Measurements from ENCODE around the gene MMP24.

Gene MMP24

DNA sequence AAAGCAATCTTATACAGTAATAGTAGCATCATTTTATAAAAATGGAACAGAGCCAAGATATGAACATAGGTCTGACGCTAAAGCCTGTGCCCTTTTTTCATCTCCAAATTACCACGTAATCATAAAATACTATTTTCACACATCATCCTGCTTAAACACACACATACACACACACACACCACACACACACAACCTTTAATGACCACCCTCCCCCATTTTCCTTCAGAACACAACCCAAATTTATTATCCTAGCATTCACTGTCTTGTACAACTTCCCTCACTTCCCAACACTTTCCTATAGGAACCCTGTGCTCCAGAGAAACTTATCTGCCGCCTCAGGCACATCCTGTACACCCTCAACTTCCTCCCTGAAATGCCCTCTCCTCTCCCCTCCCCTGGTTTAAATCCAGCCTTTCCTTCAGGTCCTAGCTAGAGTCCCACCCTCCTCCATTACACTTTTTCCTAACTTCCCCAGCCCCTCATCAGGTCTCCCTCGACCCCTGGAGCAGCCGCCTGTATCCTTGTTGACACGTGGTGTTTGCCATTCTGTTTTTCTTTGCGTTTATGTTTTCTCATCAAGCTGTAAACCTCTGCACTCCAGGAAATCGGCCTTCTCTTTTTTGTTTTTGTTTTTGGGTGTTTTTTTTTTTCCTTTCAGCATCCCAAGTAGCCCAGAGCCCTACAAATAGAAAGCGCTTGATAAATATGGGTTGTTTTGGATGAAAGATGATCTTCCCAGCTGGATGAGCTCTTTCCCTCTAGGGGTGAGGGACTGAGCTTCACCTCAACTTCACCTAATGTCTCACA, 968 bp upstream of the MMP24 start:
- Histone ChIP-seq H3K36me3 (ENCODE audit: control insufficient read depth, low read depth, low read length) (no peaks in the 10 kb centered on the region), H3K27me3 (ENCODE audit: control insufficient read depth, insufficient read depth, low read length) (peaks cover 38% of the 10 kb centered on the region), H3K9ac (ENCODE audit: low read length) (no peak overlapping the region), H3K4me3 (ENCODE audit: low read length) (peak overlapping the region; percentile 50), H3K27ac (ENCODE audit: low read length) (no peak overlapping the region), H3K9me3 (ENCODE audit: control insufficient read depth, low read depth, low read length) (no peaks in the 10 kb centered on the region), H3K4me1 (ENCODE audit: control insufficient read depth, low read depth, low read length) (peaks cover 19% of the 10 kb centered on the region)

DNA sequence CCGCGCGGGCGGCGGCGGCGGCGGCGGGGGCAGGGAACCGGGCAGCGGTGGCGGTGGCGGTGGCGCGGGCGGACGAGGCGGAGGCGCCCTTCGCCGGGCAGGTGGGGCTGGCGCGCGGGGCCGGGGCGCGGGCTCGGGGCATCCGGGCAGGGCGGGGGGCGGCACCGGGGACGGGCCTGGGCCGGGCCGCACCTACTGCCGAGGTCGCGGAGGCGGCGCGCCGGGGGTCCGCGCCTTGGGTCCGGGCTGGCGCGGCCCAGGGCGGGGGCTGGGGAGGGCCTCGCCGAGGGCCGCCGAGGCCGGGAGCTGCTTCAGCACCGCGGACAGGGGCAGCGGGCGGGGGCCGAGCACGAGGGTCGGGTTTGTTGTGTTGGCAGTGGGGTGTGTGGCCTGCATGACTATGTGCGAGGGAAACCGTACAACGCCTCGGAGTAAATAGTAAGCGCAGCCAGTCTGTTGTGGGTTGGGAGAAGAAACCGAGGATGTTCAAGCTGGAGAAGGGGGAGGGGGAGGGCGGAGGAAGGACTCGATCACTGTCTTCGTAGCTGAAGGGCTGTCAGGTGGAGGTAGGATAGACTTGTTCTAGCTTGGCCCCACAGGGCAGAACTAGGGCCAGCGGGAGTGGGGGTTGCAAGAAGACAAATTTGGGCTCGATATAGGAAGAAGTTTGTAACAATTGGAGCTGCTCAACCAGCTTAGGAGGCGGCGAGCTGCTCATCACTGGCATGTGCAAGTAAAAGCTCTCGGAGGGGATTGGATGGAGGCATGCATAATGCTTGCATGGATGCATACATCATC, 593 bp downstream of the MMP24 start:
- Histone ChIP-seq H3K4me3 (ENCODE audit: low read length) (peak overlapping the region; percentile 51), H3K36me3 (ENCODE audit: control insufficient read depth, low read depth, low read length) (no peaks in the 10 kb centered on the region), H3K27ac (ENCODE audit: low read length) (no peak overlapping the region), H3K9ac (ENCODE audit: low read length) (no peak overlapping the region), H3K27me3 (ENCODE audit: control insufficient read depth, insufficient read depth, low read length) (peaks cover 38% of the 10 kb centered on the region), H3K4me1 (ENCODE audit: control insufficient read depth, low read depth, low read length) (peaks cover 15% of the 10 kb centered on the region), H3K9me3 (ENCODE audit: control insufficient read depth, low read depth, low read length) (no peaks in the 10 kb centered on the region)

DNA sequence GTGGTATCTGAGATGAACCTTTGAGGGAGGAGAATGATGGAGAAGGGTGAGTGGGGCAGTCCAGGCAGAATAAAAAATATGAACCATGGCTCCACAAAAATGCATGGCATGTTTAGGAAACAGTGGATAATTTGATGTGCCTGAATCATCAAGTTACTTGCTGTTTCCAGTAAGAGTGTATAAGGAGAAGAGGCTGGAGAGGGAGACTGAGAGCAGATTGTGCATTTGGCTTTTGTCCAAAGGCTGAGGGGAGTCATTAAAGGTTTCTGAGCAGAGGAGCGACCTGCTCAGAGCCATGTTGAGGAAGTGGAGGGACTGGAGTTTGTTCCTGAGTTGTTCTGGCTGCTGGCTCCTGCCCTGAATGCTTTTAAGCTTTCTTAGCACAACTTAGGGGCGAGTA, 6.1 kb downstream of the MMP24 start:
- H3K27ac ChIP-seq (ENCODE audit: low read length) = no peak overlapping the region

DNA sequence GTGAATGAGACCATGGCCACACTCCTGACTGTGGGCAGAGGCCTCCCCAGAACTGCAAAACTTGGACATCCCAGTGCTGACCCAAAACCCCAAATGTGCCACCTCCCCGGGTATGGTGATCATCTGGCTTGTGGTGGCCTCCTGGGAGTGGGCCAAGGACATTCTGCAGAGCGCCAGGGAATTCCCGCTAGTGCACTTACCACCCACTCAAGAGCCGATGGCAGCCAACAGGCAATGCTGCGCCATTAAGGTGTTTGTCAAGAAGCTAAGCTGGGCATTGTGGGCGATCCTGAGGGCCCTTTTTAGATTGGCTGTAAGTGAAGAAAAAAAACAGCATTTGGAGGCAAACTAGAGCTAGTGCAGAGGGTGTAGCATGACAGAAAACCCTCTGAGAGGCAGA, 9.4 kb downstream of the MMP24 start:
- Histone ChIP-seq H3K27ac (ENCODE audit: low read length) (no peak overlapping the region), H3K9me3 (ENCODE audit: control insufficient read depth, low read depth, low read length) (no peaks in the 10 kb centered on the region), H3K9ac (ENCODE audit: low read length) (no peak overlapping the region), H3K4me1 (ENCODE audit: control insufficient read depth, low read depth, low read length) (no peaks in the 10 kb centered on the region), H3K27me3 (ENCODE audit: control insufficient read depth, insufficient read depth, low read length) (no peaks in the 10 kb centered on the region), H3K36me3 (ENCODE audit: control insufficient read depth, low read depth, low read length) (no peaks in the 10 kb centered on the region), H3K4me3 (ENCODE audit: low read length) (no peak overlapping the region)

More for the DNA sequence above, 6.1 kb downstream of the MMP24 start:
- H3K27me3 ChIP-seq (ENCODE audit: control insufficient read depth, insufficient read depth, low read length) = peaks cover 10% of the 10 kb centered on the region
- no peaks in the 10 kb centered on the region for H3K36me3 ChIP-seq (ENCODE audit: control insufficient read depth, low read depth, low read length)
- no peak overlapping the region for H3K9ac ChIP-seq (ENCODE audit: low read length)
- H3K4me3 ChIP-seq (ENCODE audit: low read length) = no peak overlapping the region
- peaks cover 2% of the 10 kb centered on the region for H3K4me1 ChIP-seq (ENCODE audit: control insufficient read depth, low read depth, low read length)
- no peaks in the 10 kb centered on the region for H3K9me3 ChIP-seq (ENCODE audit: control insufficient read depth, low read depth, low read length)

DNA sequence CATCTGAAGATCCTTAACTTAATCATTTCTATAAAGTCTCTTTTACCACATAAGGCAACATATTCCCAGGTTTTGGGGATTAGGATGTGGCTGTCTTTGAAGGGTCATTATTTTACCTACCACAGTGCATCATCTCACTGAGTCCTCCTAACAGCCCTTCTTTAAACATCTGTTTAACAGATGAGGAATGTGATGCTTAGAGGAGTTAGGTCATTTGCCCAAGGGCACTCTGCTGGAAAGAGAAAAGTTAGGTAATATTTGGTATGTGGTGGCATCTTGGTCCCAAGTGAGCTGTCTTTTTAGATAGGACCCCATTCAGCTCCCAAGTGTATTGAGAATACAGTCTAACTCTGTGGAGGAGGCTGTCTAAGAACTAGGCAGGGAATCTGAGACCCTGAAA, 11.0 kb downstream of the MMP24 start:
- no peaks in the 10 kb centered on the region for H3K36me3 ChIP-seq (ENCODE audit: control insufficient read depth, low read depth, low read length)
- H3K9me3 ChIP-seq (ENCODE audit: control insufficient read depth, low read depth, low read length) = no peaks in the 10 kb centered on the region
- no peak overlapping the region for H3K4me3 ChIP-seq (ENCODE audit: low read length)
- H3K27ac ChIP-seq (ENCODE audit: low read length) = no peak overlapping the region
- no peaks in the 10 kb centered on the region for H3K4me1 ChIP-seq (ENCODE audit: control insufficient read depth, low read depth, low read length)
- no peak overlapping the region for H3K9ac ChIP-seq (ENCODE audit: low read length)
- H3K27me3 ChIP-seq (ENCODE audit: control insufficient read depth, insufficient read depth, low read length) = no peaks in the 10 kb centered on the region

DNA sequence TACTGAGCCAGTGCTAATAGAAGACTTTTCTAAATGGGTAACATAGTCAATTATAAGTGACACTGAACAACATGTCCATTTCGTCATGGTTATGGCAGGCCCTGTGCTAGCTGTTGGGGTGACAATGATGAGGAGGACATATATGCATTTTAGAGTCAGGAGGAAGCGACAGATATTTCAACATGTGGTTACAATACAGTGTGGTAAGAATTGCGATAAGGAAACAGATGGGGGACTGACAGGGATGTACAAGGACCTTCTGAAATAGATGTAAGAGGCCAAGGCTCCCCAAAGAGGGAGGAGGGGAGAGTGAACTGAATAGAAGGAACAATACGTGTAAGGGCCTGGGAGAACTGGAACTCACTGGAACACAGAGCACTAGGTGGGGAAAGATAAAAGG, 11.7 kb downstream of the MMP24 start:
- no peak overlapping the region for H3K9ac ChIP-seq (ENCODE audit: low read length)
- H3K27me3 ChIP-seq (ENCODE audit: control insufficient read depth, insufficient read depth, low read length) = no peaks in the 10 kb centered on the region
- no peak overlapping the region for H3K27ac ChIP-seq (ENCODE audit: low read length)
- H3K9me3 ChIP-seq (ENCODE audit: control insufficient read depth, low read depth, low read length) = no peaks in the 10 kb centered on the region
- no peak overlapping the region for H3K4me3 ChIP-seq (ENCODE audit: low read length)
- H3K36me3 ChIP-seq (ENCODE audit: control insufficient read depth, low read depth, low read length) = no peaks in the 10 kb centered on the region
- no peaks in the 10 kb centered on the region for H3K4me1 ChIP-seq (ENCODE audit: control insufficient read depth, low read depth, low read length)

DNA sequence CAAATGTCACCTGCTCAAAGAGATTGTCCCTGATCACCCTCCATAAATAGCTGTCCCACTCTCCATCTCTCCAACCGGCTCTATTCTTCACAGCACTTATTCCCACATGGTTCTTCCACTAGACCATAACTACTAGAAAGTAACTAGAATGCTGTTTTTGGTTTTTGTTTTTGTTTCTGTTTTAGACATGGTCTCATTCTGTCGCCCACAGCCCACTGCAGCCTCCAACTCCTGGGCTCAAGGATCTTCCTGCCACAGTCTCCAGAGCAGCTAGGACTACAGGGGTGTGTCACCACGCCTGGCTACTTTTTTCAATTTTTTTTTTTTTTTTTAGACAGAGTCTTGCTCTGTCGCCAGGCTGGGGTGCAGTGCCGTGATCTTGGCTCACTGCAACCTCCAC, 12.2 kb downstream of the MMP24 start:
- Histone ChIP-seq H3K27ac (ENCODE audit: low read length) (no peak overlapping the region), H3K9me3 (ENCODE audit: control insufficient read depth, low read depth, low read length) (no peaks in the 10 kb centered on the region), H3K9ac (ENCODE audit: low read length) (no peak overlapping the region), H3K27me3 (ENCODE audit: control insufficient read depth, insufficient read depth, low read length) (no peaks in the 10 kb centered on the region), H3K4me3 (ENCODE audit: low read length) (no peak overlapping the region), H3K4me1 (ENCODE audit: control insufficient read depth, low read depth, low read length) (no peaks in the 10 kb centered on the region), H3K36me3 (ENCODE audit: control insufficient read depth, low read depth, low read length) (no peaks in the 10 kb centered on the region)

DNA sequence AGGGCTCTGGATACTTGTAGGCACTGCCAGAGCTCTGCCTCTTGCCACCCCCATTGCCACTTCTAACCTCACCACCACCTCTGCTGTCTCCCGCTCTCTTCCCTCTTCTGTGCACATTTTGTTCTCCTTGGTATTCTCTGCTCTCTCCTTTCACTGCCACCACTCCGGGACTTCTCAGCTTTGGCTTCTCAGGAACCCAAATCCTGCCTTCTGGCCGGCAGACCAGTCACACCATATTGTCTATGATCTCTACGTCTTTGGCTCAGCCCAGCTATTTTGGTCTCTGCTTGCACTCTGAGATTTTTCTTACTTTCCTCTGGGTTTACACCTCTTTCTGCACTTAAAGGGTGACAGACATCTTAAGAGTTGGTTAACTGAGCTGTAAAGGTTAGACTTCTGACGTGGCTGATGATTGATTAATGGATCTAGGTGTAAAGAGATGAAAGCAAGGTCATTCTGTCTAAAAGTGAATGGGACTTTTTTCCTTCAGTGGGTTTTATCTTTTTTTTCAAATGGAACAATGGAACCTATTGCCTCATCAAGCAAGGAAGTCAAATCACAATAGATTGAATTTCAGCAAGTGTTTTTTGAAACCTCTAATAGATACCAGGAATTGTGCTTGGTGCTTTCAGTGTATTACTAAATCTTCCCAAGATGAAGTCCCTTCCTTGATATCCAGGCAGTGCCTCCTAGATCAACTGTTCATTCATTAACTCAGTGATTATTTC, 13.8 kb downstream of the MMP24 start:
- no peaks in the 10 kb centered on the region for H3K36me3 ChIP-seq (ENCODE audit: control insufficient read depth, low read depth, low read length)
- no peaks in the 10 kb centered on the region for H3K4me1 ChIP-seq (ENCODE audit: control insufficient read depth, low read depth, low read length)
- no peak overlapping the region for H3K9ac ChIP-seq (ENCODE audit: low read length)
- no peak overlapping the region for H3K27ac ChIP-seq (ENCODE audit: low read length)
- no peaks in the 10 kb centered on the region for H3K27me3 ChIP-seq (ENCODE audit: control insufficient read depth, insufficient read depth, low read length)
- no peaks in the 10 kb centered on the region for H3K9me3 ChIP-seq (ENCODE audit: control insufficient read depth, low read depth, low read length)
- H3K4me3 ChIP-seq (ENCODE audit: low read length) = no peak overlapping the region

DNA sequence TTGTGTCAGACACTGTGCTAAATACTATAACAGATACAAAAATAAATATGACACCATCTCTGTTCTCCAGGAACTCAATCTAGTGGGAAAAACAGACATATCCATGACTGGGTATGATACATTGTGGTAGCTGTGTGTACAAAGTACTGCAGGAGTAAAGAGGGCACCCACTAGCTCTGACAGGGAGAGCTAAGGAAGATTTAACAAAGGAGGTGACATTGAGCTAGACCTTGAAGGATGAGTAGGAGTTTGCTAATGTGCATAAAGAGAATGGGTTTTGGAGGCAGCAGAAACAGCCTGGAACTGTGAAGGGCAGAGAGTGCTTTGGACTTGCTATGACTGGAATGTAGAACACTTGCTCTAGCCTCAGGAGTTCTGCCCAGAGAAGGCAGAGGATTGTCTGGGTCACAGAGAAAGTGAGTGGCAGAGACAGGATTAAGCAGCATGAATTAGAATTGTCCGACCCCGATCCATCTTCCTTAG, 14.4 kb downstream of the MMP24 start:
- Histone ChIP-seq H3K27me3 (ENCODE audit: control insufficient read depth, insufficient read depth, low read length) (no peaks in the 10 kb centered on the region), H3K9ac (ENCODE audit: low read length) (no peak overlapping the region), H3K4me1 (ENCODE audit: control insufficient read depth, low read depth, low read length) (no peaks in the 10 kb centered on the region), H3K4me3 (ENCODE audit: low read length) (no peak overlapping the region), H3K36me3 (ENCODE audit: control insufficient read depth, low read depth, low read length) (no peaks in the 10 kb centered on the region), H3K9me3 (ENCODE audit: control insufficient read depth, low read depth, low read length) (no peaks in the 10 kb centered on the region), H3K27ac (ENCODE audit: low read length) (no peak overlapping the region)

DNA sequence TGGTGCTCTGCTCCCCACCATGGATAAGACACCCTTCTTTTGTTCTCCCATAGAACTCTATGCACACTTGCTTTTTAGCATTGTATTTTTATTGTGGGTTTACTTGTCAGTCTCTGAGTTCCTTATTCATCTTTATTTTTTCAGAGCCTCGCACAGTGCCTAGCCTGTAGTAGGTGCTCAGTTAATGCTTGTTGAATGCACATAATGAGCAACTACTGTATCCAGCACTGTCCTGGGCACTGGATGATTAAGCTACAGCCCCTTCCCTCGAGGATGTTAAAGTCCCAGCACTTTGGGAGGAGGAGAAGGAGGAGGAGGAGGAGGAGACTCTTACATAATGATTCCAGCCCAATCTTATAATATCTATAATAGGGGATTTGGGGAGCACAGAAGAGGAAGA, 16.8 kb downstream of the MMP24 start:
- H3K9me3 ChIP-seq (ENCODE audit: control insufficient read depth, low read depth, low read length) = no peaks in the 10 kb centered on the region
- H3K27me3 ChIP-seq (ENCODE audit: control insufficient read depth, insufficient read depth, low read length) = no peaks in the 10 kb centered on the region
- H3K9ac ChIP-seq (ENCODE audit: low read length) = no peak overlapping the region
- H3K4me1 ChIP-seq (ENCODE audit: control insufficient read depth, low read depth, low read length) = no peaks in the 10 kb centered on the region
- no peaks in the 10 kb centered on the region for H3K36me3 ChIP-seq (ENCODE audit: control insufficient read depth, low read depth, low read length)
- H3K4me3 ChIP-seq (ENCODE audit: low read length) = no peak overlapping the region
- no peak overlapping the region for H3K27ac ChIP-seq (ENCODE audit: low read length)

DNA sequence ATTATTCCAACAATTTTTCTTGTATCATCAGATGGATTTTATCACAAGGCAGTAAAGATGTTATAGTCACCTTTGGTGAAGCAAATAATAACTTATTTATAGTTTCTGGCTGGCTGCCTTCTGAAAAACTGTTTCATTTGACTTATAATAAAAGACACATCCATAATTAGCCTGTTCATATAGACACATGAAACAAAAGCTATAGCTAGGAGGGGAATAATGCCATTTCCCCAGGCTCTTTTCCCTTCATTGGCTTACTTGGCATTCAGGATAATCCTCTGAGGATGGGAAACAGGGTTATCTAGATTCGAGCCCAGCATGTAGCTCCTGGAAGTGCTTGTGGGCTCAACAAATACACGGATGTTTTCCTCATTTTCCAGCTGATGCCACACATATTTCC, 17.5 kb downstream of the MMP24 start:
- Histone ChIP-seq H3K27ac (ENCODE audit: low read length) (no peak overlapping the region), H3K9ac (ENCODE audit: low read length) (no peak overlapping the region), H3K4me1 (ENCODE audit: control insufficient read depth, low read depth, low read length) (no peaks in the 10 kb centered on the region), H3K9me3 (ENCODE audit: control insufficient read depth, low read depth, low read length) (no peaks in the 10 kb centered on the region), H3K36me3 (ENCODE audit: control insufficient read depth, low read depth, low read length) (no peaks in the 10 kb centered on the region), H3K4me3 (ENCODE audit: low read length) (no peak overlapping the region), H3K27me3 (ENCODE audit: control insufficient read depth, insufficient read depth, low read length) (no peaks in the 10 kb centered on the region)

Data from iPS-18a (cell line).